NCI-H82 treated with DMSO at 0.1 percent for 48 hours (cell line): ENCODE data around the gene SREBF1.

Experiments used
- DNase-seq: peaks from one replicate; lab custom pipeline; 2025; ENCODE audit not compliant: unreplicated experiment; lab: John Stamatoyannopoulos, UW

The SREBF1 gene

DNA sequence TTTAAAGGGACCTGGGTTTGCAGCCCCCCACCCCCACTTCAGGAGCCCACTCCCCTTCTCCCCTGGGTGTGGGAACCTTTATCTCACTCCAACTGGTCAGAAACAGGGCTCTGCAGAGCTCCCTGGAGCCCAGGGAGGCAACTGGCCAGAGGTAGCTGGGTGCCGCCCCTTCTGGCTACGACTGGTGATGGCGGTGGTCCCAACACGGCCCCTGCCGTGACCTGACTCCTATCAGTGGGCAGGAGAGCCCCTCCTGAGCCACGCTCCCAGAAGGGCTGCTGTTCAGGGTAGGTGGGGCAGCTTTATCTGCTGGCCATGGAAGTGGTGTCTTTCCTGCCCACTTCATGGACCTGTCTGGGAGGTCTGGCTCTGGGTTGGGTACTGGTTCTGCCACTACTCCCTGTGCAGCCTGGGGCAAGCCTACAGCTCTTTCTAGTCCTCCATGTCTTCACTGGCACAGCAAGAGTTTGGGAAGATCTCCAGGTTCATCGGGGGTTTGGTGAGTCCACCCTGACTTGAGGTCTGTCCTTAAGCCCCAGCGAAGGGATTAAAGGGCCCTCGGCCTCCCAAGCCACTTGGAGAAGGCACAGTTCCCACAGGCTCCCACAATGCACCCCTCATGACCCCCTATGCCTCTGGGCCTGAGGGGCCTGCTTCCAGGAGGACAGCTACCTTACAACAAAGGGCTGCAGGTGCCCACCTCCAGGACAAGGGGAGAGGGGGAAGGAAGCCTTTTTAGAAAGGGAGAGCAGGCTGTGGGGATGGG lies 5.5 kb upstream of the SREBF1 start:
- no peak for DNase-seq

DNA sequence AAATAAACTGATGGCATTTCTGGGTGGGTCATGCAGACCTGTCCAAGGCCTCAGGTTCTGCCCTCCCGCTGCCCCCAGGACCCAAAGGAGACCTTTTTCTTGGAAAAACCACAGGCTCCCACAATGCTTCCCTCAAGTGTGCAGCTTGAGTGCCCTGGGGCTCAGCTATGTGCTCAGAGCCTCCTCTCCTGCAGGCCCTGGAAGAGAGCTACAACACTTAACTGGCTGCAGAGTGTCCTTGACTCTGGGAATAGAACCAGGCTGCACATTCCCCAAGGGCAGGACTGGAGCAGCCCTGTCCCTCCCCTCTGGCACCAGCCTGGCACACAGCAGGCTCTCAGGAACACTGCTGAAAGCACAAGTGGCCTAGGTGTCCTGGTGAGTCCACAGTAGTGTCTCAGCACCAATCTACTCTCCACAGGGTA lies 4.8 kb upstream of the SREBF1 start:
- no peak for DNase-seq

DNA sequence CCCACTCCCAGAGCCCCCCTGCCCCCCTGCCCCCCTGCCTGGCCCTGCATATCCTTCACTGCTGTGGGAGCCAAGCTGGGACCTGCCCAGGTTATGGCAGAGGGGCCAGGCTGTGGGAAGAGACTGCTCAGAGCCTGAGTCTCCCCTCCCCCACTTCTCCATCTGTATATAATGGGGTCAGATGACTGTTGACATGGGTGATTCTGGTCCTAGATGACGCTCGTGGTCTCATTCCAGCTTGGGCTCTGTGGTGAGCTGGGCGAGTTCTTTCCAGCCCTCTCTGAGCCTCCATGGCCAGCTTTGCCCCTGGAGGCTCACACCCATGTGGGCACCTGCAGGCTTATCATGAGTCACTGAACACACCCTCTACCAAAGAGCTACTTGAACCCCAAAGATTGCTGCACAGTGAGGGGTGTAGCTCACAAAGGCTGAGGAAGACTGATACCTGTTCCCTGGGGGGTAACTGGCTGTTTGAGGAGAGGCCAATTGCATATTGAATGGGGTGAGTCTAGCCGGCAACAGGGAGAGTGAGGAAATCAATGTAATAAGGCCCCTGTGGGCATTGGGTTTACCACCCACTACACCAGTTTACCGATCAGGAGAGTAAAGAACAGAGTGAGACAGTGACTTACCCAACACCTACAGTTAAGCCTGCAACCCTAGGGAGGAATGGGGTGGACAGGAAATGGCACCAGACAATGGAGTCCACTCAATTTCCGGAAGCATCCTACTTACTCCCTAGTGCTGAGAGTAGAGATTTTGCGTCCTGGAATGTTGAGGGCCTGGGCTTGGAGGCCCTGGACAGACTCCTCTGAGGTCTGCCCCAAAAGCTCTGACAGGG lies 4.2 kb upstream of the SREBF1 start:
- DNase-seq = peak; percentile 56

DNA sequence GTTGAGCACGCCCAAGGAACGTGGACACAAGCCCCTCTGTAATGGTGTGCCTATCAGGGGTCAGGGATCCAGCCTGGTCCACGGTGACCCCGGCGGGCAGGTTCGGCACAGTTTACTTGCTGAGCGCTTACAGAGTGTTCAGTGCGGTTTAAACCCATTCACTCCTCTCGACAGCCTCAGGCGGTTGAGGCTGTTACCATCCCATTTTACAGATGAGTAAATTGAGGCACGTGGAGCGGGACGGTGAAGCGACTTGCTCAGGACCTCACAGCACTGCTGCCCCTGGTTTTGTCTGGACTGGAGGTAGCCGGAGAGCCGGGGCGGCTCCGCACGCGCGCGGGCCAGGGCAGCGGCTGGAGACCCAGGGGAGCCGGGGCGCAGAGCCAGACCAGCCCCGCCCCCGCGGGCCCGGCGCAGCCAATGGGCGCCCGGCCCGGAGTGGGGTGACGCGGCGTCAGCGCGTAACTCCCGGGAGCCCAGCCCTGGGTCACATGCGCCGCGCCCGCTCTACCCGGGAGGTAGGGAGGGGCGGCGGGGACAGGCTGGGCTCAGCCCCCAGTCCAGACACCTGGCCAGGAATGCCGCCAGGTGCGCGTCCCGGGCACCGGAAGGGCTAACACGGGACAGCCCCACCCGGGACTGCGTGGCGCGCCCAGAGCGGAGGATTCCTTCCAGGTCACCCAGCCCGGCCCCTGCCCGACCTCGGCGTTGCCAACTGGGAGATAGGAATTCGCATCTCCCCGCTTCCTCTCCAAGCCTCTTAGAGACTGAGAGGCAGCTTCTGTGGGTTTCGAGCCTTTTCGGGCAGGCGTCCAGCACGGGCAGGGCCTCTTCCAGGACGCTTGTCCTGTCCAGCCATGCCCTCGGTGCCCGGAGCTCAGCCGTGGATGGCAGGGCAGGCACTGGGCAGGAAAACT lies 3.3 kb upstream of the SREBF1 start:
- DNase-seq = peak; percentile 65

DNA sequence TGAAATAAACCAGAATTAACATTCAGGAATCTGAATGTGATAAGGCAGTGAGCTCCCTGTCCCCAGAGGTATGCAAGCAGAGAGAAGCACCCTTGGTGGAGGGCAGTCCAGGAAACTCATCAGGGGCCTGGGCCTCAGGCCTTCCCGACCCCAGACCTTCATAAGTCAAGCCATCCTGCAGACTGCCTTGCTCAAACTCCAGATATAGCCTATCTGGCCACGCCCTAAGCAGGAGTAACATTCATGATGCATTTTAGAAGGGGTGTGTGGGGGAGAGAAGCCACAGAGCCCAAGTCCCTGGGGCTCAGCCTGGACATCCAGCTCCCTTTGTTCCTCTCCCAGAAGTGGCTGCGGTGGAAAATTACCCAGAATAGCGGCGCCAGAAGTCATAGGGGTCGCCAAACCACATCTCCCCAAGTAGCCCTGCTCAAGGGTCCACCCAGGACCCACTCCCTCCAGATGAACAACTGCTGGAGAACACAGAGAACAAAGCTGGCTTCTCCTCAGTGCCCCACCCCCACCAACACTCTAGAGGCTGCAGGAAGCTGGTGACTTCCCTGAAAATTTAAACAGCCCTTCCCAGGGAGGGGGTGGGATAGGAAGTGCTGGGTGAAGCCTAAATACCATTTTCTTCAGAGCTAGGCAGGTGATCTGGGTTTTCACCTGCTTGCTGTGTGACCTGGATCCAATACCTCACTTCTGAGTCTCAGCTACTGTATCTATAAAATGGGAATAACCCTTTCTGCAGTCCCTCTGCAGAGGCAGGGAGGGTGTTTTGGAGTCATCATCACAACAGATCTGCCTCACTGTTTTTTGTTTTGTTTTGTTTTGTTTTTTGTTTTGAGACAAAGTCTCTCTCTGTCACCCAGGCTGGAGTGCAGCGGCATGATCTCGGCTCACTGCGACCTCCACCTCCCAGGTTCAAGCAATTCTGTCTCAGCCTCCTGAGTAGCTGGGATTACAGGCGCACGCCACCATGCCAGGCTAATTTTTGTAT lies 1.5 kb upstream of the SREBF1 start:
- DNase-seq = peak; percentile 42

DNA sequence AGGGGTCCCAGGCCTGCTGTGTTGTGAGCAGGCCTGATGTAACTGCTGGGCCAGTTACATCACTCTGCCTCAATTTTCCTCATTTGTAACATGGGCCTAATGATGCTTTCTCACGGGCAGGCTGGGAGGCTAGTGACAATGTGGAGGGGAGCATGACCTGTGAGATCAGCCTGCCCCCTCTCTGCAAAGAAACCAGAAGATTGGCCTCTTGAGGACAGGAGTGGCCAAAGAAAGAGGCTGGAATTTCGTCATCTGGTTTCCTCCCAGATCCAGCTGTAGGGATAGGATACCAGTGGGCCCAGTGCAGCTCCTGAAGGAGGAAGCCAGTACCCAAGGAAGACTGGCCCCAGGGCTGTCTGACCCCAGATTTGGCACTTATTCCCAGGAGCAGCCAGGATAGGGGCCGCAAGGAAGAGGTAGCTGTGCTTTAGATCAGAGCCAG lies 615 bp upstream of the SREBF1 start:
- no peak for DNase-seq

DNA sequence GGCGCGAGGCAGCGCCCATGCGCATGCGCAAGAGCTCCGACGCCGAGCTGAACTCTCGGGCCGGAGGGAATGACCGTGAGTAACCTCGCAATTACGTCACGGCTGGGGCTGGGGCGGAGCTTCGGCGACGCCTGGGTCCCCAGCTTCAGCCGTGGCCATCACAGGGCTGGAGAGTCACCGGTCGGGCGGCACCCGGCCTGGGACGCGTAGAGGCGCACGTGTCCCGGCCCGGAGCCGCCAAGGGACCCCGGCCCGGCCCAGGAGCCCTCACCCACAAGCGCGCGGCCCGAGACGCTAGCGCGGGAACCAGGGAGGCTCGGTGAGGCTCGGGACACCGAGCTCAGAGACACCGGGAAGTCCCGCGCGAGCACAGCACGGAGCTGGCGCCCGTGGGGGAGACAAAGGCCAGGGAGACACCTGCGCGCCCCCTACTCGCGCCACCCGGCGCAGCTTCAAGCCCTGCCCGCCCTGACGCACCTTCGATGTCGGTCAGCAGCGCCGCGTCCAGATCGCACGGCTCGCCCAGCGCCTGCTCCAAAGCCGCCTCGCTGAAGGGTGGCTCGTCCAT lies 452 bp downstream of the SREBF1 start:
- peak; percentile 85 for DNase-seq

DNA sequence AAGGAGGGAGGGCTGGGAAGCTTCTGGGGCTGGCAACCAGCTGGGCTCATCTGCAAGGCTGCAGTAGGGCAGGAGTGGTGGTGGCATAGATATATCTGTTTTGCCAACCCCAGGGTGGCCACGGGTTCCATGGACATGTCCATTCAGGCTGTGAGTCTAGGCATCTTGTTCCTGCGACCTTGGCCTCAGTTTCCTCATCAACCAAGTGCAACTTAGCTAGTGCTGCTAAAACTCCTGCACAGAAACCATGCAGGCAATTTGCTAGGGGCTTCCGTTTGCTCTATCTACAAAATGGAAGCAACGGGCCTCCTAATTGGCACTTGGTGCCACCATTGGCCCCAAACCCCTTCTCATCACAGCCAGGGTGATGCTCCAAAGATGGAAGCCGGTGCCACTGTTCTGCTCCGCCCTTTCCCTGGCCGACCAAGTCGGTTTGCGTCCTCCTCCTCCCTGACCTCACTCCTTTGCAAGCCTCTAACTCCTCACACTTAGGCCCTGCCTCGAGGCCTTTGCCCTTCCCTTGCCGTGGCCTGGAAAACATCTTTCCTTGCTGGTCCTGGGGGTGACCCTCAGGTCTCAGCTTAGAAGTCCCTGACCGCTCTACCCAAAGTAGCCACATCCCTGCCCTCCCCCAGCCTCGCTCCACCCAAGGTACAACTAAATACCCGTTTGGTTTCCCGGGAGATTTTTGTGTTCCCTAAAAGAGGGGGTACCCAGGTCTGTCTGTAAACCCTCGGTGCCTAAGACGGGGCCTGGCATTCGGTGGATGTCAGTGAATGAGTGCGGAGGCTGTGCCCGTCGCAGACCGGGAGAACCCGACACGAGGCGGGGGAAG lies 1.2 kb downstream of the SREBF1 start:
- DNase-seq = no peak

DNA sequence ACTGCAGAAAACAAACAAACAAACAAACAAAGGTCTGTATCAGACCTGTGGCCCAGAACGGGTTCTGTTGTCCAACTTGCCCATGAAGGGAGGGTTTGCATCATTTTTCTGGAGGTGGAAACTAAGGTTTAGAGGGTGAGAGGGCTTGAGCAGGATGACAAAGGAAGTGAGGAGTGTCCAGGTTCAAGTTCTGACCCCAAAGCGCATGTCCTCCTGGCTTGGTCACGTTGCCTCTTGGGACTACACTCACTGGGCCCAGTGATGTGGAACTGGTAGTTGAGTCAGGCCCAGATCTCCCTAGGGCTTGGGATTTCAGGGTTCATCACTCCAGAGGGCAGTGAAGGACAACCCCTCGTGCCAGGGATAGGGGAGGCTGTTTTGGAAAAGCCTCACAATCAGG lies 1.8 kb downstream of the SREBF1 start:
- DNase-seq = no peak

DNA sequence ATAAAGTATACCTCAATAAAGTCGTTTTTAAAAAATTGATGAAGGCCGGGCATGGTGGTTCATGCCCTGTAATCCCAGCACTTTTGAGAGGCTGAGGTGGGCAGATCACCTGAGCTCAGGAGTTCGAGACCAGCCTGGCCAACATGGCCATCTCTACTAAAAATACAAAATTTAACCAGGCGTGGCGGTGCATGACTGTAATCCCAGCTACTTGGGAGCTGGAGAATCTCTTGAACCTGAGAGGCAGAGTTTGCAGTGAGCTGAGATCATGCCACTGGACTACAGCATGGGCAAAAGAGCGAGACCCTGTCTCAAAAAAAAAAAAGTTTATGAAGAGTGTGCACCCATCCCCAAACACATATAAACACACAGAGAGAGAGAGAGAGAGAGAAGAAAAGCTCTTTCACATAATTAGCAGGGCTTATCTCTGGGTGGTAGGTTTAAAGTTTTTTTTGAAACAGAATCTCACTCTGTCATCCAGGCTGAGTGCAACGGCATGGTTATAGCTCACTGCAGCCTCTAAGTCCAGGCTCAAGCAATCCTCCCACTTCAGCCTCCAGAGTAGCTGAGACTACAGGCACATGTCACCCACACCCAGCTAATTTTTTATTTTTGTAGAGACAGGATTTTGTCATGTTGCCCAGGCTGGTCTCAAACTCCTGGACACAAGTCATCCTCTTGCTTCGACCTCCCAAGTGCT lies 3.0 kb downstream of the SREBF1 start:
- no peak for DNase-seq

DNA sequence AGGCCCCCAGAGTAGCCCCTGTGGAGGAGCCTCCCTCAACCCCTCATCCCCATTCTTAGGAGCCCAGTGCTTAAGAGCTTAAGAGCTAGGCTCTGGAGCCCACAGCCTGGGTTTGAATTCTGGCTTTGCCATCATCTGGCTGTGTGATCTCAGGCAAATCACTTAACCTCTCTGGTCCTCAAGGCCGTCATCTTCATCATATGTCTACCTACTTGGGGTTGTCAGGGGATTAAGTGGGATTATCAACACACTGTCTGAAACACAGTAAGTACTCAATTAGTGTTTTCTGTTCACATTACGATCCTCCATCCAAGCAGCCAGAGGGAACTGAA lies 4.8 kb downstream of the SREBF1 start:
- peak; percentile 62 for DNase-seq

DNA sequence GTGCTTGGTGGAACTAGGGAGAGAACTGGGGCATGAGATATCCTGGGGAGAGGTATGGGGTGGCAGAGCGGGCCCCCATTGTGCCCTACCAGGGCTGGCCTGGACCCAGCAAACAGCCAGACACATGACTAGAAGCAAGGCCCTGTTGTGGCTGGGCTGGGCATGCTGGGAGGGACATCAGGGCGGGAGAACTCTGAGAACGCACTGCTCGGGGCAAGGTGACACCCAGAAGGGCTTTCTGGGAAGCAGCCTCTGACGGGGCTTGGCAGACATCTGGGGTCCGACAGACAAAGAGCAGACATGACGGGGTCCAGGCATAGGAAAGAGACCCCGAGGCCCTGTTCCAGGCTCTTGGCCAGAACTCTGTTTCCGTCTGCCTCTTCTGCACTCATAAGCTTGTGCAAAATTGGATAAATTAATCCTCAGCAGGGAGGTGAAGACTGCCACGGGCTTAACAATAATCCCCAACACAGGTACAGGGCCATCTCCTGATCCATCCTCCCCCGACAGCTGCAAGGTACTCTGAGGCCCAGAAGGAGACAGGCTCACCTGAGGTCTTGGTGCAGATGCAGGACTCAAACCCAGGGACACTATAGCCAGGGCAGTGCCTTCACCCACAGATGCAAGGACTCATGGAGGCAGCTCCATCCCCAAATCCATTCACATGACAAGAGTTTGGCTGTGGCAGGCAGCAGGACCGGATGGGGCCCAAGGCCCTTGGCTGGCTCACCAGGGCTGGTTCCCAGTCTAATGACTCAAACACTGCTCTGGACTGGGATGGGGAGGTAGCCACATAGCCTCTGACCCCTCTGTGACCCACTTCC lies 5.4 kb downstream of the SREBF1 start:
- peak; percentile 75 for DNase-seq

DNA sequence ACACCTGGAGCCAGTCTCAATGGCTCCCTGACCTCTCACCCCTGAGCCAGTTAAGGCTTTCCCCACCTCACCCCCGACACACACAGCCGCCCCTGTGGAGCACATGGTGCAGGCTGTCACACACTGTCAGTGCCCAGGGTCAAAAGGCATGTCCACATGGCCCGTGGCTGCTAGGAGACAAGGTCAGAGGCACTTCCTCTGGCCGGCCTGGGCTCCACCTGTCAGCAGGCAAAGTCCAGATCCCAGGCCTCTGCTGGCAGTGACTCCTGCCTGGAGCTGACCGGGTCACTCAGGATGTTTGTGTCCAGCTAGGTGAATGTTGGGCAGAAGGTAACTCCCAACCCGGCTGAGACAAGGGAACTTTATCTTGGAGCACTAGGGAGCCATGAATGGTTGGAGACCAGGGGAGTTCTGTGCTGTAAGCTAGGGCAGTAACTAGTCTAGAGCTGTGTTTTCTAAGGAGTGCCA lies 6.0 kb downstream of the SREBF1 start:
- DNase-seq = no peak

DNA sequence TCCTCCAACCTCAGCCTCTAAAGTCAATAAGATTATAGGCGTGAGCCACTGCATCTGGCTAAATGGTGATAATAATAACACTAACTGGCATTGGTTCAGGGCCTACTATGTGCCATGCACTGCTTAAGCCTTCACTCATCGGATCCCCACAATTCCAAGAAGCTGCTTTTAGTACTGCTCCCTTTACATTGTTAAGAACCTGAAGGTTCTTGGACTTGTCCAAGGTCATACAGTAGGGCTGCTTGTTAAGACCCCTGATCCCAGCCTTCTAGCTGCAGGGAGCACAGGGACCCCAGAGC lies 6.6 kb downstream of the SREBF1 start:
- DNase-seq = no peak

DNA sequence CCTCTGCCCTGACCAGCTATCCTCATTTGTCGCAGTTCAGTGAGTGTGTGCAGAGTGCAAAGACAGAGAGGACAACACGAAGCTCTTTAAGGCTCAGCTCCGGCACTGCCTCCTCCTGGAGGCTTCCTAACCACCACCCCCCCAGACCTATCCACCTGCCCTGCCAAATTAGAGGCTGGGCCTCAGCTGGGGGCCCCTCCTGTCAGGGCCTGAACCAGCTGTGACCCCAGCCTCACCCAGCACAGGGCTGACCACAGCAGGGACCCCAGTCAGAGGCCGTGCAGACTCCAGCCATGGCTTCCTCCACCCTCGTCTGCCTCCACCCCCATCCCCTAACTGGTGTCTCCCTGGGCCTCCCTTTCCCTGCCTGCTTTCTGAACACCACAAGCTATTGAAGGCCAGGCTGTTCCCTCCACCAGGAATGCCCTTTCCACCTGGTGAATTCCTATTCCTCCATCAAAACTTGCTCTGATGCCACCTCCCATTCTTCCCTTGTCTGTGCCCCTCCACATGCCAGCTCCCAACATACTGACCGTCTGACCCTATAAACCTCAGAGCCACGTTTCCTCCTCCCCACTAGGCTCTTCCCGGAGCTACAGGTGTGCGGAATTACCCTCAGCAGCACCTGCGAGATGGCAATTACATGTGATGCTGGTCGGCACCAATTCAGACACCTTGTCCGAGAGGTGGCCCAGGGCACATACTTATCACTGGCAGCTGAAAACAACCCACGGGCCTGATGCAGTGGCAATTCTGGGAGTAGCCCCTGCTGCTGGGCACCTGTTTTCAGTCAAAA lies 8.8 kb downstream of the SREBF1 start:
- DNase-seq = no peak

DNA sequence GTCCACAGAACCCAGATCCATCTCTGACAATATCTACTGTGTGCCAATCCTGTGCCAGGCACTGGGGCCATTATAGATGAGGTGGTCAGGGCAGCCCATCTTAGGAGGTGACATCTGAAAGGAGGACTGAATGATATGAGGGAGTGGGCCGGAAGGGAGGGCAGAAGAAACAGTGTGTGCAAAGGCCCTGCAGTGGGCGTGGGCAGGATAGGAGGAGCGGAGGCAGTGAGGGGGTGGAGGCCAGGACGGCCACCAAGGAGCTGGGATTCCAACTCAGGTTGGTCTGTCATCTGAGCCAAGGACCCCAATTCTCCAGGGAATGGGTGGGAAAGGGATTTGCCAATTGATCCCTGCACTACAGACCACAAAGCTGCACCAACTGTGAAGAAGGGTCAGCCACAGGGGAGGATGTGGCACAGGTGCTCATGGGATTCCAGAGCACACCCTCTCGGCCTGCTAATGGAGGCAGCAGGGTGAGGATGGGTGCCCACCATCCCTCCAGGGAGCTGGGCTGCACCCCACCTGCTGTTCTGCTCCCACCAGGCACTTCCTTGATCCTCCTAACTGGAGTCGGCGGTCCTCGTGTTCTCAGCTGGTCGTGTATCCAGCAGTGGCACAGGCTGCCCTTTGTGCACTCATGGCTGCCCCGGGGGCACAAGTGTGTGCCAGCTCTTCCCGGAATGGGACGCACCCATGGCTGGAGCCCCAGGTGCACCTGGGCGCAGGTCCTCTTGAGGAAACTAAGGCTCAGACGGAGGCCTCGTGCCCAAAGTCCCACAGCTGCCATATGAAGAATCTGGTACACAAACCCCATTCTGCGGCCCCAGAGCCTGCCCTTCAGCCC lies 9.6 kb downstream of the SREBF1 start:
- DNase-seq = no peak
